PC-9 (cell line): ENCODE measurements around the gene RAD9A.

Experiments
- EZH2 ChIP-seq: fragments of 200-600 bp; sonication (generic); IDR thresholded peaks from 2 replicates; pipeline ENCODE4 v1.8.0; 2017; ENCODE audit warnings: antibody characterized with exemption, low read depth
- TF ChIP-seq, protein P1 (sequence below): fragments of 200-600 bp; sonication (generic); conservative IDR thresholded peaks from 2 replicates; pipeline ENCODE4 v1.6.1; 2017; ENCODE audit warnings: mixed run types, antibody characterized with exemption, mild to moderate bottlenecking, moderate library complexity

DNA sequence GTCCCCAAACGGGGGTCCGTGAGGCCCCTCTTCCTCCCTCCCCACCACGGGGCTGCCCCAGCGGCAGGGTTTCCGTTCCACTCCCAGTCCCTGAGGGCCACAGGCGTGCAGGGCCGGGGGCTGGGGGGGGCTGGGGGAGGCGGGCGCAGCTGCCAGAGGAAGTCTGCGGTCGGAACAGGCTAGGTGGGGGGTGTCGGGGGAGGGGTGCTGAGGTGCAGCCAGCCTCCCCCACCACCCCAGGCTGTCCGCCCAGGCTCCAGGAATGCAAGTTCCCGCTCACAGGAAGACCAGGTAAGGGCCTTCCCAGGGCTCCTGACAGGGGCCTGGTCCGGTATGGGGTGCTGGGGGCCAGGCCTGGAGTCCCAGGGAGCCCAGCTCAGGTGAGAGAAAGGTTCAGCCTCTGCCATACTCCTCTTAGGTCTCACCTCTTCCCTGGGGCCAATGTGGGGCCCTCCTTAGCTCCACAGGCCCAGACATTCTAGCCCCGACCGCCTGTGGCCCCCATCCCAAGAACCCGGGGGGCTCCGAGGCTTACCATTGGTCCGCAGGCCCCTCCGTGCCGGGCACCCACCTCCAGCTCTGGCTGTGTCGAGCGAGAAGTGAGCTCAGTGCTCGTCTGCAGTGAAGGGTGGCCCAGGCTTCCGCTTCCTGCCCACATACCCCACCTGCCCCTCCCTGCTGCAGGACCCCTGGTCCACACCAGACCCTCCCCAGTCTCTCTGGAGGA is 45.5 kb downstream of the RAD9A start, which contains the start of gene PTPRCAP:
- TF ChIP-seq, protein P1, sequence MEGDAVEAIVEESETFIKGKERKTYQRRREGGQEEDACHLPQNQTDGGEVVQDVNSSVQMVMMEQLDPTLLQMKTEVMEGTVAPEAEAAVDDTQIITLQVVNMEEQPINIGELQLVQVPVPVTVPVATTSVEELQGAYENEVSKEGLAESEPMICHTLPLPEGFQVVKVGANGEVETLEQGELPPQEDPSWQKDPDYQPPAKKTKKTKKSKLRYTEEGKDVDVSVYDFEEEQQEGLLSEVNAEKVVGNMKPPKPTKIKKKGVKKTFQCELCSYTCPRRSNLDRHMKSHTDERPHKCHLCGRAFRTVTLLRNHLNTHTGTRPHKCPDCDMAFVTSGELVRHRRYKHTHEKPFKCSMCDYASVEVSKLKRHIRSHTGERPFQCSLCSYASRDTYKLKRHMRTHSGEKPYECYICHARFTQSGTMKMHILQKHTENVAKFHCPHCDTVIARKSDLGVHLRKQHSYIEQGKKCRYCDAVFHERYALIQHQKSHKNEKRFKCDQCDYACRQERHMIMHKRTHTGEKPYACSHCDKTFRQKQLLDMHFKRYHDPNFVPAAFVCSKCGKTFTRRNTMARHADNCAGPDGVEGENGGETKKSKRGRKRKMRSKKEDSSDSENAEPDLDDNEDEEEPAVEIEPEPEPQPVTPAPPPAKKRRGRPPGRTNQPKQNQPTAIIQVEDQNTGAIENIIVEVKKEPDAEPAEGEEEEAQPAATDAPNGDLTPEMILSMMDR: no peak
- TF ChIP-seq EZH2: no peak
